Liver (tissue), 9 donors: ENCODE results near the gene DRG1. TPM values are rescaled to one million over a fixed set of nuclear protein-coding genes. Genes with fewer than 3 reads are reported as not detected.

ENCODE experiments used
- DNase-seq: peaks from one replicate; pipeline ENCODE4 v3.0.0-alpha.2; 2017; ENCODE audit warnings: low spot score
- H3K27ac ChIP-seq, 2 donors: one replicate each; pipeline ENCODE4 v1.7.0; 2013; ENCODE audit warnings: inconsistent platforms in 2 of 2, low read length in 2 of 2, control low read depth in 1 of 2, low read depth in 1 of 2, mild to moderate bottlenecking in 1 of 2
- H3K27me3 ChIP-seq, 4 donors: one replicate each; pipeline versions ENCODE4 v1.6.1 to v1.7.0; 2013; ENCODE audit warnings: low read length in 3 of 4, inconsistent platforms in 1 of 4, mild to moderate bottlenecking in 1 of 4, moderate library complexity in 1 of 4; ENCODE audit not compliant: control insufficient read depth in 4 of 4, insufficient read depth in 4 of 4
- H3K36me3 ChIP-seq, 4 donors: one replicate each; pipeline versions ENCODE4 v1.6.1 to v1.7.0; 2013; ENCODE audit warnings: low read length in 3 of 4, mild to moderate bottlenecking in 3 of 4, low read depth in 1 of 4, moderate library complexity in 1 of 4; ENCODE audit not compliant: control insufficient read depth in 4 of 4, insufficient read depth in 3 of 4
- H3K4me1 ChIP-seq, 4 donors: one replicate each; pipeline versions ENCODE4 v1.6.1 to v1.7.0; 2013; ENCODE audit warnings: low read length in 3 of 4, mild to moderate bottlenecking in 3 of 4, moderate library complexity in 1 of 4; ENCODE audit not compliant: control insufficient read depth in 4 of 4, insufficient read depth in 4 of 4
- H3K4me3 ChIP-seq, 3 donors: one replicate each; pipeline versions ENCODE4 v1.6.1 to v1.7.0; 2013; ENCODE audit warnings: low read length in 3 of 3, control low read depth in 1 of 3, low read depth in 1 of 3, mild to moderate bottlenecking in 1 of 3
- H3K9ac ChIP-seq, 2 donors: one replicate each; pipeline ENCODE4 v1.7.0; 2013; ENCODE audit warnings: low read length in 2 of 2, mild to moderate bottlenecking in 2 of 2, moderate library complexity in 2 of 2, control low read depth in 1 of 2, low read depth in 1 of 2
- H3K9me3 ChIP-seq, 4 donors: one replicate each; pipeline versions ENCODE4 v1.6.1 to v1.7.0; 2013; ENCODE audit warnings: low read length in 3 of 4; ENCODE audit not compliant: control insufficient read depth in 4 of 4
- ATF3 ChIP-seq: IDR thresholded peaks from 2 replicates; pipeline ENCODE4 v1.6.1; 2016; ENCODE audit warnings: antibody characterized with exemption
- CTCF ChIP-seq: fragments of 150-350 bp; IDR thresholded peaks from 2 replicates; pipeline ENCODE4 v1.5.1; 2017; ENCODE audit warnings: improper control_type of control experiment, low read depth, low read length; ENCODE audit not compliant: missing input control
- EGR1 ChIP-seq, 2 donors: IDR thresholded peaks; 2 replicates each; pipeline ENCODE4 v1.6.1; 2016 to 2018; ENCODE audit warnings: antibody characterized with exemption in 2 of 2, low read depth in 2 of 2
- FOXA1 ChIP-seq: IDR thresholded peaks from 2 replicates; pipeline ENCODE4 v1.6.1; 2016; ENCODE audit warnings: antibody characterized with exemption
- FOXA2 ChIP-seq: IDR thresholded peaks from 2 replicates; pipeline ENCODE4 v1.6.1; 2016; ENCODE audit warnings: antibody characterized with exemption
- GABPA ChIP-seq, 2 donors: IDR thresholded peaks in 1 of 2; conservative IDR thresholded peaks in 1 of 2; 2 replicates each; pipeline ENCODE4 v1.6.1; 2016; ENCODE audit warnings: antibody characterized with exemption in 2 of 2, mild to moderate bottlenecking in 1 of 2, moderate library complexity in 1 of 2
- HNF4A ChIP-seq, 2 donors: conservative IDR thresholded peaks; 2 replicates each; pipeline ENCODE4 v1.6.1; 2016; ENCODE audit warnings: antibody characterized with exemption in 2 of 2, mild to moderate bottlenecking in 2 of 2
- HNF4G ChIP-seq: IDR thresholded peaks from 2 replicates; pipeline ENCODE4 v1.6.1; 2016; ENCODE audit warnings: antibody characterized with exemption
- JUND ChIP-seq, 2 donors: IDR thresholded peaks; 2 replicates each; pipeline ENCODE4 v1.6.1; 2016; ENCODE audit warnings: antibody characterized with exemption in 2 of 2
- MAX ChIP-seq: IDR thresholded peaks from 2 replicates; pipeline ENCODE4 v1.6.1; 2016; ENCODE audit warnings: antibody characterized with exemption
- NR2F2 ChIP-seq: IDR thresholded peaks from 2 replicates; pipeline ENCODE4 v1.6.1; 2016; ENCODE audit warnings: antibody characterized with exemption
- RAD21 ChIP-seq, 2 donors: IDR thresholded peaks; 2 replicates each; pipeline ENCODE4 v1.6.1; 2016; ENCODE audit warnings: antibody characterized with exemption in 2 of 2, mild to moderate bottlenecking in 2 of 2
- REST ChIP-seq: IDR thresholded peaks from 2 replicates; pipeline ENCODE4 v1.6.1; 2016; ENCODE audit warnings: antibody characterized with exemption, mild to moderate bottlenecking
- RXRA ChIP-seq, 2 donors: IDR thresholded peaks; 2 replicates each; pipeline ENCODE4 v1.6.1; 2017 to 2018; ENCODE audit warnings: antibody characterized with exemption in 2 of 2, mild to moderate bottlenecking in 1 of 2
- SP1 ChIP-seq: IDR thresholded peaks from 2 replicates; pipeline ENCODE4 v1.6.1; 2018; ENCODE audit warnings: antibody characterized with exemption, mild to moderate bottlenecking
- TAF1 ChIP-seq: conservative IDR thresholded peaks from 2 replicates; pipeline ENCODE4 v1.6.1; 2016; ENCODE audit warnings: antibody characterized with exemption, mild to moderate bottlenecking
- YY1 ChIP-seq: IDR thresholded peaks from 2 replicates; pipeline ENCODE4 v1.6.1; 2016; ENCODE audit warnings: antibody characterized with exemption, mild to moderate bottlenecking
- ZBTB33 ChIP-seq: IDR thresholded peaks from 2 replicates; pipeline ENCODE4 v1.6.1; 2016; ENCODE audit warnings: antibody characterized with exemption
- WGBS: extraction: QIAGEN DNeasy Blood & Tissue Kit; methylation state at CpG from one replicate; pipeline ENCODE4 v1.1.7; 2013; 5-methylcytosine and 5-hydroxymethylcytosine counted together
- polyA plus RNA-seq, 2 donors: library from polyadenylated mRNA; stranded (reverse) in 1 of 2; unstranded in 1 of 2; fragments of 200-250 nt in 1 of 2; fragments of >200 nt in 1 of 2; fragmentation: Nextera tagmentation in 1 of 2; extraction: Ambion mirVana in 1 of 2; gene quantifications; one replicate each; pipeline versions ENCODE4 v1.2.1 to v1.2.3, GENCODE V29; 2013 to 2015
- total RNA-seq, 2 donors: library from RNA; depleted of rRNA; stranded (reverse); fragments of >200 nt; gene quantifications; one replicate each; pipeline ENCODE4 v1.2.3, GENCODE V29; 2014
- donor health status: healthy.
- donor health status: healthy.
- donor health status: healthy.
- donor health status: healthy.
- donor health status: healthy.

Gene DRG1
- total and polyA plus RNA-seq, 4 donors, result 23.1 to 39.7 (median 32.5) TPM

- Histone ChIP-seq H3K9ac (no peak overlapping the region), H3K9me3 (no peaks in the 10 kb centered on the region), H3K27me3 (no peaks in the 10 kb centered on the region), H3K4me3 (no peak overlapping the region), H3K27ac (no peak overlapping the region), H3K36me3 (peaks cover 5 to 30% (median 21%) of the 10 kb centered on the region in 4 donors), H3K4me1 (peaks cover 0 to 6% (median 2%) of the 10 kb centered on the region in 4 donors)
- TF ChIP-seq CTCF (peak; percentile 15), HNF4A (conservative IDR thresholded peaks at IDR 0.05) (peak in 1 of 2 donors; percentile 46), YY1 (no peak), FOXA2 (no peak), RAD21 (IDR thresholded peaks at IDR 0.05) (peak; percentile 44 to 67), HNF4G (peak; percentile 9)
- WGBS, result 87% methylated on average over 5 of the region's 5 CpGs
- DNase-seq, result no peak
Measured at GRCh38 chr22:31451709-31452571, 52.5 kb downstream of the DRG1 start.

GRCh38 chr22:31461699-31462098 lies 62.3 kb downstream of the DRG1 start:
- 94% methylated on average over 3 of the region's 3 CpGs for WGBS
- no peak for DNase-seq
- no peaks in the 10 kb centered on the region for H3K27me3 ChIP-seq
- TF ChIP-seq RXRA (IDR thresholded peaks at IDR 0.05) (no peak), HNF4A (conservative IDR thresholded peaks at IDR 0.05) (no peak), MAX (no peak), EGR1 (IDR thresholded peaks at IDR 0.05; ENCODE audit: low read depth in 2 of 2) (no peak), NR2F2 (no peak), SP1 (no peak), YY1 (no peak), HNF4G (no peak), JUND (IDR thresholded peaks at IDR 0.05) (no peak), TAF1 (no peak), ATF3 (no peak), GABPA (IDR thresholded peaks at IDR 0.05 in 1 of 2, conservative IDR thresholded peaks at IDR 0.05 in 1 of 2) (no peak)
- no peaks in the 10 kb centered on the region for H3K9me3 ChIP-seq
- no peak overlapping the region for H3K4me3 ChIP-seq
- H3K36me3 ChIP-seq, result peaks cover 6 to 58% (median 33%) of the 10 kb centered on the region in 4 donors
- H3K9ac ChIP-seq, result no peak overlapping the region
- no peak overlapping the region for H3K27ac ChIP-seq
- no peaks in the 10 kb centered on the region for H3K4me1 ChIP-seq

GRCh38 chr22:31465307-31465706 lies 65.9 kb downstream of the DRG1 start:
- no peak for DNase-seq
- no peak overlapping the region for H3K4me3 ChIP-seq
- H3K36me3 ChIP-seq, result peaks cover 3 to 59% (median 39%) of the 10 kb centered on the region in 4 donors
- no peak overlapping the region for H3K9ac ChIP-seq
- no peaks in the 10 kb centered on the region for H3K27me3 ChIP-seq
- H3K27ac ChIP-seq, result no peak overlapping the region
- H3K4me1 ChIP-seq, result no peaks in the 10 kb centered on the region
- no peaks in the 10 kb centered on the region for H3K9me3 ChIP-seq
- WGBS, result 97% methylated on average over 2 of the region's 2 CpGs
- TF ChIP-seq ZBTB33 (no peak), HNF4G (no peak), YY1 (no peak), SP1 (no peak), TAF1 (no peak), MAX (no peak), REST (no peak), FOXA1 (no peak), RAD21 (IDR thresholded peaks at IDR 0.05) (no peak), RXRA (IDR thresholded peaks at IDR 0.05) (no peak)
